ENCODE measurements around the gene ADO.

Gene ADO

DNA sequence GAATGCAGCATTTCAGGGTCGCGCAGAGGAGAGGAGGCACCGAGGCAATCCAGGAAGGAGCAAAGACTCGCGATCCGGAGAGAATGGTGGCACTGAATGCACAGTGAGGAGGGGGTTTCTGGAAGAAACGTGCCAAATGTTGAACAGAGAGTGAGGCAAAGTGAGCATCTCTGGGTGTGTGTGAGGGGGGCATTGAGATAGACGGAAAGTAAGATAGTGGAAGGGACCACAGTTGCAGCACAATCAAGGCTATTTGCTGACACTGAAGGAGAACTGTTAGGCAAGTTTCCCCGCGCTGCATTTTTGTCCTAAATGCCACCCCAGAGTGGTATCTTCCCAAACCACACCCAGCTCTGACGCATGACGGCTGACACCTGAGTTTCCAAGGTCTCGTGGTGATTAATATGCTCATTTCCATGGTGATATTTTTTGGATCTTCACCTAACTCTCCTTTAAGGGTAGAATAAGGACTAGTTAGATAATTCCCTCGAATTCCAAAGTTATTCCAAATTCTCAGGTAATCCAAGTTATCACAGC lies 14.4 kb upstream of the ADO start:
- DNase-seq: no peak
- peaks cover 6% of the 10 kb centered on the region for H3K4me1 Mint-ChIP-seq
- no peak overlapping the region for H3K4me3 Mint-ChIP-seq
- peaks cover 29% of the 10 kb centered on the region for H3K9me3 Mint-ChIP-seq
- TF ChIP-seq, protein P1, sequence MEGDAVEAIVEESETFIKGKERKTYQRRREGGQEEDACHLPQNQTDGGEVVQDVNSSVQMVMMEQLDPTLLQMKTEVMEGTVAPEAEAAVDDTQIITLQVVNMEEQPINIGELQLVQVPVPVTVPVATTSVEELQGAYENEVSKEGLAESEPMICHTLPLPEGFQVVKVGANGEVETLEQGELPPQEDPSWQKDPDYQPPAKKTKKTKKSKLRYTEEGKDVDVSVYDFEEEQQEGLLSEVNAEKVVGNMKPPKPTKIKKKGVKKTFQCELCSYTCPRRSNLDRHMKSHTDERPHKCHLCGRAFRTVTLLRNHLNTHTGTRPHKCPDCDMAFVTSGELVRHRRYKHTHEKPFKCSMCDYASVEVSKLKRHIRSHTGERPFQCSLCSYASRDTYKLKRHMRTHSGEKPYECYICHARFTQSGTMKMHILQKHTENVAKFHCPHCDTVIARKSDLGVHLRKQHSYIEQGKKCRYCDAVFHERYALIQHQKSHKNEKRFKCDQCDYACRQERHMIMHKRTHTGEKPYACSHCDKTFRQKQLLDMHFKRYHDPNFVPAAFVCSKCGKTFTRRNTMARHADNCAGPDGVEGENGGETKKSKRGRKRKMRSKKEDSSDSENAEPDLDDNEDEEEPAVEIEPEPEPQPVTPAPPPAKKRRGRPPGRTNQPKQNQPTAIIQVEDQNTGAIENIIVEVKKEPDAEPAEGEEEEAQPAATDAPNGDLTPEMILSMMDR (IDR thresholded peaks at IDR 0.05): no peak
- no peak overlapping the region for H3K27ac Mint-ChIP-seq
- peaks cover 9% of the 10 kb centered on the region for H3K36me3 Mint-ChIP-seq (ENCODE audit: low read depth)
- H3K27me3 Mint-ChIP-seq (ENCODE audit: low read depth, poor library complexity): no peaks in the 10 kb centered on the region

DNA sequence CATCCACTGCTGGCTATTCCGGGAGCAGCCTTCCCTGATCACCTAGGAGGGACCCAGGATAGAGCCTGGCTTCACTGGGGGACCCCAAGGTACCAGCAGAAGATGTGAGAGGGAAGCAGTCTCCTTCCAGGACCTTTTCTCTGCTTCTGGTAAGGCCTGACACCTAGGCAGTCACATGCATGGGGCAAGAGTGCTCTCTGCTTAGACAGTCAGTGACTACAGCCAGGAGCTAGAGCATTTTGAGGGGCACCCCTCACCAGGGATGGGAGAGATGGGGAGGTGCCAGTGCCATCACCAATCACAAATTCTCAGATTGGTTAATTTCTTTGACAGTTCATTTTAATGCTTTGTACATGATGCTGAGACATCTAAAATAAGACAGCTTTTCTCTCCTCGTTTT lies 13.9 kb upstream of the ADO start:
- H3K9me3 Mint-ChIP-seq: peaks cover 25% of the 10 kb centered on the region
- no peak overlapping the region for H3K4me3 Mint-ChIP-seq
- H3K4me1 Mint-ChIP-seq: peaks cover 6% of the 10 kb centered on the region
- no peaks in the 10 kb centered on the region for H3K27me3 Mint-ChIP-seq (ENCODE audit: low read depth, poor library complexity)
- TF ChIP-seq, protein P1 (IDR thresholded peaks at IDR 0.05): no peak
- no peak overlapping the region for H3K27ac Mint-ChIP-seq
- H3K36me3 Mint-ChIP-seq (ENCODE audit: low read depth): peaks cover 4% of the 10 kb centered on the region
- no peak for DNase-seq

DNA sequence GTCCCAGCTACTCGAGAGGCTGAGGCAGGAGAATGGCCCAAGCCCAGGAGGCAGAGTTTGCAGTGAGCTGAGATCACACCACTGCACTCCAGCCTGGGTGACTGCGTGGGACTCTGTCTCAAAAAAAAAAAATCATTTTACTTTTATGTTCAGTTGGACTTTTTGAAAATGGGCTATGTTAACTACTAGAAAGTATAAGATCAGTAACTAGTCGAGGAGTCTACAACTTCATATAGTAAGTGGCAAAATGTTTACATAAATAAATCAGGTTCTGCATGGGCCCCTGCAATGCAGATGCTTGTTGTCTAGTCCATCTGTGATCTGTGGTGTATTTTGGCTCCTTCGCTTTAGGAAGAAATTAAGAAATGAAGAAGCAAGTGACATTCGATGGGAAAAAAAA lies 12.3 kb upstream of the ADO start:
- no peak for DNase-seq
- Mint-ChIP-seq H3K36me3 (ENCODE audit: low read depth) (no peaks in the 10 kb centered on the region), H3K4me3 (no peak overlapping the region), H3K27ac (no peak overlapping the region), H3K9me3 (peaks cover 8% of the 10 kb centered on the region), H3K27me3 (ENCODE audit: low read depth, poor library complexity) (peaks cover 6% of the 10 kb centered on the region), H3K4me1 (peaks cover 16% of the 10 kb centered on the region)
- TF ChIP-seq, protein P1 (IDR thresholded peaks at IDR 0.05): no peak

DNA sequence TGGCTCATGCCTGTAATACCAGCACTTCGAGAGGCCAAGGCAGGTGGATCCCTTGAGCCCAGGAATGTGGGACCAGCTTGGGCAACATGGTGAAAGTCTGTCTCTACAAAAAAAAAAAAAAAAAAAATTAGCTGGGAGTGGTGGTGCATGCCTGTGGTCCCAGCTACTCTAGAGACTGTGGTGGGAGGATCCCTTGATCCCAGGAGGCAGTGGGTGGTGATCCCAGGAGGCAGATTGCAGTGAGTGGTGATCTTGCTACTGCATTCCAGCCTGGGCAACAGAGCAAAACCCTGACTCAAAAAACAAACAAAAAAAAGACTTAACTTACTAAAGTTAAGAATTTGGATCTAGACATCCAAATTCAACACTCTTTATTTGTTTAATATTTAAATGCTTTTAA lies 10.2 kb upstream of the ADO start:
- Mint-ChIP-seq H3K36me3 (ENCODE audit: low read depth) (no peaks in the 10 kb centered on the region), H3K9me3 (no peaks in the 10 kb centered on the region), H3K27me3 (ENCODE audit: low read depth, poor library complexity) (peaks cover 14% of the 10 kb centered on the region), H3K4me3 (no peak overlapping the region), H3K4me1 (peaks cover 29% of the 10 kb centered on the region), H3K27ac (no peak overlapping the region)
- DNase-seq: no peak
- TF ChIP-seq, protein P1 (IDR thresholded peaks at IDR 0.05): no peak

DNA sequence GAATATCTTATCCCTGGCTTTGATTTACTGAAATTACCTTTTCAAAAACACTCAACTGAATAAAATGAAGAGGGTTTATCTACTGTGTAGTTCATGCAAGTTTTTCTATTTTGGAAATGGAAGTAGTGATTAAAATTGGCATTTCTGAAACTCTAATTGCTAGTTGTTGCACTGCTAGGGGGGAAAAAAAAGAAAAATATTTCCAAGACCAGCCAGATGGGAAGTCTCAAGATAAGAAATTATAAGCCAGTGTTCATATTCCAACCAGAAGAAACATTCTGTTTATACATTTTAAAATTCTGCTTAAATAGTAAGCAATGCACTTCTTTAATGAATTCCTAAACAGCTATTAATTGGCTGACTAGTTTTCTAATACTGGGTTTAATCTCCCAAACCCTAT lies 9.4 kb upstream of the ADO start:
- Mint-ChIP-seq H3K27ac (no peak overlapping the region), H3K4me1 (peaks cover 29% of the 10 kb centered on the region), H3K27me3 (ENCODE audit: low read depth, poor library complexity) (peaks cover 16% of the 10 kb centered on the region), H3K4me3 (no peak overlapping the region), H3K36me3 (ENCODE audit: low read depth) (no peaks in the 10 kb centered on the region), H3K9me3 (no peaks in the 10 kb centered on the region)
- TF ChIP-seq, protein P1 (IDR thresholded peaks at IDR 0.05): no peak
- DNase-seq: no peak

DNA sequence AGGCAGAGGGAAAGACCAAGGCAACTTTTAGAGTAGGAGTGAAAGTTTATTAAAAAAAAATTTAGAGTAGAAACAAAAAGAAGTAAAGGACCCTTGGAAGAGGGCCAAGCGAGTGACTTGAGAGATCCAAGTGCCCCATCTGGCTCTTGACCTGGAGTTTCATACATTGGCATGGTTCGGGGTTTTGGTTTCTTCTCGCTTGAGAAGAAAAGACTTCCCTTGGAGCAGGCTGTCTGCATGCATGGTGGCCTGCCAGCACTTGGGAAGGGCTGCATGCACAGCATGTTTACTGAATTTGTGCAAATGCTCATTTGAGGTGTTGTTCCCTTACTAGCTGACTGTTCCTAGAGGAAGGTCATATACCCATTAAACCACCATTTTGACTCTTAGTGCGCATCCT lies 8.8 kb upstream of the ADO start:
- TF ChIP-seq, protein P1 (IDR thresholded peaks at IDR 0.05): no peak
- Mint-ChIP-seq H3K36me3 (ENCODE audit: low read depth) (no peaks in the 10 kb centered on the region), H3K4me1 (peaks cover 29% of the 10 kb centered on the region), H3K4me3 (no peak overlapping the region), H3K27ac (no peak overlapping the region), H3K9me3 (no peaks in the 10 kb centered on the region), H3K27me3 (ENCODE audit: low read depth, poor library complexity) (peaks cover 16% of the 10 kb centered on the region)
- DNase-seq: no peak

Data from nephron progenitor cell (in vitro differentiated cells).